Kidney glomerular epithelial cell (primary cell): ENCODE measurements around the gene WDFY3.
A peak's percentile ranks its signal among the peaks of the same experiment; 100 is the strongest.

ENCODE experiments used
- DNase-seq: peaks from one replicate; lab custom pipeline; 2025; lab: John Stamatoyannopoulos, UW

Gene WDFY3

DNA sequence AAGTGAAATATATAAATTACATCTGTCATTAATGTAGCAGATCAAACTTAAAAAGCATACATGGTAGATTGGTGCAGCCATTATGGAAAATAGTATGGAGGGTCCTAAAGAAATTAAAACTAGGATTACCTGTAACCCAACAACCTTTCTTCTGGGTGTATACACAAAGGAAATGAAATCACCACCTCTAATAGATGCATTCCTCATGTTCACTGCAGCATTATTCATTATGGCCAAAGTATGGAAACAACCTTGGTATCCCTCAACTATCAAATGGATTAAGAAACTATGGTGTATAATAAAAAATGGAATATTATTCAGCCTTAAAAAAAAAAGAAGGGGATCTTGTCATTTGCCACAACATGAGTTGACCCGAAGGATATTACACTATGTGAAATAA, 13.7 kb downstream of the WDFY3 start:
- no peak for DNase-seq

DNA sequence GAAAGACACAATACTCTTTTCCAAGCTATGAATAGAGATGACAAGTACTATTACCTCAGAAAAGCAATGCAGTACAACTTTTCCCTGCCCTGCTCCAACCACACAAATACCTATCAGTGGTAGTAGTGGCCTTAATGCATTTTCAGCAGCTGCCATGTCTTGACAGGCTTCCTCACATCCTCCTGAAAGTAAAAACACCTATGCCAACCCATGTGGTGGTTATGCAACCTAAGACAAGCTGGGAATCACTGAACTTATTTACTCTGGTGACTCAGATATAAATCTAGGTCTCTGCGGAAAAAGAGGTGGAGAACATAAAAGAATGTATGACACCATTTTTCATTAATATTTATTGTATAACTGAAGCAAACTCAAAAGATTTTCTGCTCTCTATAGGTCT, 14.5 kb downstream of the WDFY3 start:
- peak; percentile 84 for DNase-seq

DNA sequence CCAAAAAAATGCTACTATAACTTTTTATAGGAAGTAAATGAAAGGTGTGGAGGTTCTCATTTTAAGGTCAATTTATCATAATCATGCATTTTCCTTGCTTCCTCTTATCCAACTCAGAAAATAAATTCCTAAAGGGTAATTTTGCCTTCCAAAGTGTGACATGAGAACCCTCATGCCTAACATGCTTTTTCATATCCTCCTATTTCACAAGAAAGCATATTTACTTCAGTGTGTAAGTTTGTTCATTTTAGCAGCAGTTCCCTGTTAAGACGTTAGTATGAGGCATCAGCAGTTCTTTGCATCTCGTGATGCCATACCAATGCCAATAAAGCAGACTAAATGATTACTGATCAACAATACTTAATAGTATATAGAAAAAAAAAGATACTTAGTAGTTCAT, 18.4 kb downstream of the WDFY3 start:
- DNase-seq = no peak

DNA sequence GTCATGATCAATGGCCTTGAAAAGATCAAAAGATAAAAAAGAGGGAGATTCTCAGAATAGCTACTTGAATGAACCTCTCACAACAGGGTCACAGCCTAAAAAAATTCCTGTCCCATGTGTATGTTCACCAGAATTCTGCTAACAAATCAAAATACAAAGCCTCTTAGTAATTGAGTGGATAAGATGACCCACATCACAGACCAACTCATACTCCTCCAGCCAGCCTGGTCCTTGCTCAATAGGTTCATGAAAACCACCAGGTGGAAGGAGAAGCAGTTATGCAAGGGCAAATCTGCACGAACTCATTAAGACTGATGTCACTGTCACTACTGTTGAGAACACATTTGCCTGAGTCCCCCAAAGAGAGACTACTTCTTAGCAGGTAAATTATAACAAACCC, 21.5 kb downstream of the WDFY3 start:
- DNase-seq = no peak

DNA sequence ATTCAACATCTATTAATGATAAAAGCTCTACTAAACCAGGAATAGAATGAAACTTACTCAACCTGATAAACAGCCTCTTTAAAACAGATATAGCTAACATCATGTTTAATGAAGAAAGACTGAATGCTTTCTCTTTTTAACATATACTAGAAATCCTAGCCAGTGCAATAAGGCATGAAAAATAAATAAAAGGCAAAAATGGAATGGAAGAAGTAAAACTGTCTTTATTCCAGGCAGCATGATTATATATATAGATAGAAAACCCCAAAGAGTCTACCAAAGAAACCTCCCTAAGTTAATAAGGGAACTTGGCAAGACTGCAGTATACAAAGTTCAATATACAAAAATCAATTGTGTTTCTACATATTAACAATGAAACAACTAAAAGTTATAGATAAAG, 25.5 kb downstream of the WDFY3 start:
- DNase-seq = no peak

DNA sequence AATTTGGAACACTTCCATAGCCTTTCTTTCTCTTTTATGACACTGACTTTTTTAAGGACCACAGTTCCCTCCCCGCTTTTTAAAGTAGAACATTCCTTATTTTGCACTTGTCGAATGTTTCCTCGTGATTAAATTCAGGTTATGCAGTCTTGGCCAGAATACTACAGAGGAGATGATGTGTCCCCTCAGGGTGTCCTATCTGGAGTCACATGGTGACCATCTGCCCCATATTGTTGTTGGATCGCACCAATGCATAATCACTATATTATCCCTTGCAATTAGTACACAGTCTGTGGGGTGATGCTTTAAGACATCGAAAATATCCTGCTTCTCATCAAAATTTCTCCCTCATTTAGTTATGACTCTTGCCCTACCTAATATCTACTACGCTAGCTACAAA, 27.4 kb downstream of the WDFY3 start:
- no peak for DNase-seq

DNA sequence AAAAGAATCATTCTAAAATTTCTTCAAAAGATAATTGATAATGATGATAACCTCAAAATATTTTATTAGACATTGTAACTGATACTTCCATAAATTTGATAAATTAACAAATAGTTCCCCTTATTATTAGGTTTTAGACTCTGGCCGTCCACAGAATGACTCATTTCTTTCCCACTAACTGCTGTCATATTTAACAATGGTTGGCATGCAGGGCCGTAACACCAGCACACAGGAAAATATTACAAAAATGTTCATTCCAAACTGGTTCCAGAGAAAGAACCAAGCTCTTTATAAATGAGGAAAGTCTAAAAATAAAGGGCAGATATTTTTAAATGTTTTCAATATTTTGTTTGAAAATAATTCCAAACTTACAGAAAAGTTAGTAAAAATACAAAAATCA, 28.2 kb downstream of the WDFY3 start:
- DNase-seq = peak; percentile 71

DNA sequence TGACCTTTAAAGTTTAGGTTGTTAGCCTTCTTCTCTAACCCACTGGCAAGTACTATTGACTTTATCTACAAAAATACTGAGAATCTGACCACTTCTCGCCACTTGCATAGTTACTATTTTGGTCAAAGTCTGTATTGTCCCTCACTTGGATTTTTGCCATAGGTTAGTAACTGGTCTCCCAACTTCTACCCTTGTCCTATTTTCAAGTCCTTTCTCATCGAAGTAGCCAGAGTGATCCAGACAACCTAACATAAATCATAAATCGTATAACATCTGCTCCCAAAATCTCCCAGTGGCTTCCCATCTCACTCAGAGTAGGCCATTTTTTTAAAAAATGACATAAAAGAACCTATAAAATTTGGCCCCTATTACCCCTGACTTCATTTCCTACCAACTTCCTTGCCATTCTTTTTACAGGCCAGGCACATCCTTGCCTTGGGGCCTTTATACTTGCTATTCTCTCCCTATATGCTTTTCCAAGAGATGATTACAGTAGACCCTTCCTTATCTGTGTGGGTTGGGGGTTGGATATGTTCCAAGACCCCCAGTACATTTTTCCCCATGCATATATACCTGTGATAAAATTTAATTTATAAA, 29.0 kb downstream of the WDFY3 start:
- DNase-seq = no peak

DNA sequence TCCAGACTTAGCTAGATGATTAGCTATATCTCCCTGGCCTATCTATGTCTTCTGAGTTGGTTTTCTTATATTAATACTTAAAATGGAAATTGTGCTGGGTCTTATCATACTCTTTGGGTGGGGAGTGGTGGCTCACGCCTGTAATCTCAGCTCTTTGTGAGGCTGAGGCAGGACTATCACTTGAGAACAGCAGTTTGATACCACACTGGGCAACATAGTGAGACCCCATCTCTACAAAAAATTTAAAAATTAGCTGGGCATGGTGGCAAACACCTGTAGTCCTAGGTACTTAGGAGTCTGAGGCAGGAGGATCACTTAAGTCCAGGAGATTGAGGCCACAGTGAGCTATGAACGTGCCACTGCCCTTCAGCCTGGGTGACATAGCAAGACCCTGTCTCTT, 30.4 kb downstream of the WDFY3 start:
- no peak for DNase-seq

DNA sequence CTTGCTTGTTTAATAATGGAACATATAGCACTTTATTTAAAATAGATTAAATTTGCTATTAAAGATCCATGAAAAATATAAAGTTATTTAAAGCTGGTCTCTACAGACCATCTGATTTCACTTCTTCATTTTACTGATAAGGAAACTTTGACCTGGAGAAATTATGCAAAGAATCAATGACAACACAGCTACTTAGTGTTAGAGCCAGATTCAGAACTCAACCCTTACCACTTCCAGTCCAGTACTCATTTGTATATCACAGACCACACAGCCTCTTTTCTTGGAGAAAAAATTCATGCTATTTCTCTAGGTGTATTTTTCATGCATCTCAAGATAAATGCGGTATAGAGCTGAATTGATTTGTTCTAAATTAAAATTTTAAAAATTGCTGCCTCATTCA, 34.0 kb downstream of the WDFY3 start:
- DNase-seq = no peak

DNA sequence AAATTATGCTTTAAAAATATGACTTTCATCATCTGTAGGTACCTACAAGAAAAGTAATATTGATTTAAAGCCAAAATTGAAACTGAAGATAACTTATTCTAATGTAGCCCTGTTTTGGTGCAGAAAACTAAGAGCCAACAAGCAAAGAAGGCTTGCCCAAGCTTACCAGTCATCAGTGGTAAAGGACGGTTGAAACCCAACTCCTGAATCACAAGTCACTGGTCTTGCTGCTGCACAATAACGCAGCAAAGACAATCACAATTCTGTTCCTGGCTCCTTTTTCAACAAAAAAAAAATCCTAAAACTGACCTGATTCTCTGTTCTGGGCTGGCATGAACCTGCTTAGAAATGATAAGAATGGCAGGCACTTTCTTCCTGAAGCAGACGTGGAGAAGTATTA, 34.5 kb downstream of the WDFY3 start:
- no peak for DNase-seq

DNA sequence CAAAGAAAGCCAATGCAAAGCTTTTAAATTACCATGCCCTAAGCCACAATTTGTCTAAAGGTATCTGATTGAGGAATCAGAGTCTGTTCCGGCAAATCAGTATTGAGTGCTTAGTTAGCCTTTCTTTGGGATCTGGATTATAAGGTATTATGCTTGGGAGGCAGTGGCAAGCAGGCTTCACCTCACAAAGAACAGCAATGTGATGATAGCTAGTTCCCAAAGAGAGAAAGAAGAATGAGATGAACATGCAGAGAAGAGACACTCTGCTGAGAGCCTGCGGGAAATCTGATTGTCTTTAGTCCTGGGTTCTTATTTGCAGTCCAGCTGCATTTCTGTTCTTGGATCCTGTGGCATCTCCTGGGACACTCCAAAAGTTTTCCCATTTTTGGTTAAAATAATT, 35.2 kb downstream of the WDFY3 start:
- no peak for DNase-seq

DNA sequence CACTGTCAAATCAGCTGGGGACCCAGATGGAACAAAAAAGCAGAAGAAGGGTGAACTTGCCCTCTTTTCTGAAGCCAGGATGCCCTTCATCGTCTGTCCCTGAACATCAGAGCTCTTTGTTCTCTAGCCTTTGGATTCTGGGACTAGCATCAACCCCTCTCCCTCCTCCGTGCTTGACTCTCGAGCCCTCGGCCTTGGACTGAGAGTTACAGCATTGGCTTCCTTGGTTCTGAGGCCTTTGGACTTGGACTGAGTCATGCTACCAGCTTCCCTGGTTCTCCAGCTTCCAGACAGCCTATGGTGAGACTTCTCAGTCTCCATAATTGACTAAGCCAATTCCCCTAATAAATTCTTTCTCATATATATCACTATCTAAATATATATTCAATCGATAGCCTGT, 38.4 kb downstream of the WDFY3 start:
- DNase-seq = no peak

DNA sequence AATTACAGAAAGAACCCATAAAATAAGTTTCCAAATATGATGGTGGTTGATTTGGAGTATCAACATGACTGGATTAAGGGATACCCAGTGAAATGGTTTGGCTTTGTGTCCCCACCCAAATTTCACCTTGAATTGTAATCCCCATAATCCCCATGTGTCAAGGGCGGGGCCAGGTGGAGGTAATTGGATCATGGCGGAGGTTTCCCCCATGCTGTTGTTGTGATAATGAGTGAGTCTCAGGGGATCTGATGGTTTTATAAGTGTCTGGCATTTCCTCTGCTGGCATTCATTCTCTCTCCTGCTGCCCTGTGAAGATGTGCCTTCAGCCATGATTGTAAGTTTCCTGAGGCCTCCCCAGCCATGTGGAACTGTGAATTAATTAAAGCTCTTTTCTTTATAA, 39.1 kb downstream of the WDFY3 start:
- DNase-seq = no peak

DNA sequence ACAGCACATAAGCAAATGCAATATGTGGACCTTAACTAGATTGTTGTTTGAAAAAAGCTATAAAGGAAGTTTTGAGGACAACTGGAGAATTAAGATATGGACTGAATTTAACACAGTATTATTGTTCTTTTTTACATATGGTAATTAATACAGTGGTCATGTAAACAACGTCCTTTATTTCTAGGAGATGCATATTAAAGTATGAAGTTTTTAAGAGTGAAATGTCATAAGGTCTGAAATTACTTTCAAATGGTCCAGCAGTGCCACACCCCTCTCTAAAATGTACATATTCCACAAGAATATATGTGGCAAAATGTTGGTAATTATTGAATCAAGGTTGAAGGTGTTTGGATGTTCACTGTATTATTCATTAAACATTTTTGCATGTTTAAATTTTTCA, 40.9 kb downstream of the WDFY3 start:
- DNase-seq = no peak

DNA sequence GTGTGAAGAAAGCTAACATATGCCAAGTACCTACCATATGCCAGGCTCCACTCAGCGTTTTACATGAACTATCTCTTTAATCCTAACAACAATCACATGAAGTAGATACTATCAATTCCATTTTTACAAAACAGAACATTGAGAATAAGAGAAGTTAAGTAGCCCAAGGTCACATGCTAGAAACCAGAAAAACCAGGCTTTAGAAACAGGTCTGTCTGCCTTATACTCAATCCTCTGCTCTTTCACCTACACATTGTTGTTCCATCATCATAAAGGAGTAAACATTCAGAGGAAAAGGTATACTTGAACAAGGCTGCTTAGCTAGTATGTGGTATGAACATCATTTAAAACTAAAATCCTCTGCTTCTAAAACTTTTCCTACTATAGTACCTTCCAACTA, 42.1 kb downstream of the WDFY3 start:
- no peak for DNase-seq

DNA sequence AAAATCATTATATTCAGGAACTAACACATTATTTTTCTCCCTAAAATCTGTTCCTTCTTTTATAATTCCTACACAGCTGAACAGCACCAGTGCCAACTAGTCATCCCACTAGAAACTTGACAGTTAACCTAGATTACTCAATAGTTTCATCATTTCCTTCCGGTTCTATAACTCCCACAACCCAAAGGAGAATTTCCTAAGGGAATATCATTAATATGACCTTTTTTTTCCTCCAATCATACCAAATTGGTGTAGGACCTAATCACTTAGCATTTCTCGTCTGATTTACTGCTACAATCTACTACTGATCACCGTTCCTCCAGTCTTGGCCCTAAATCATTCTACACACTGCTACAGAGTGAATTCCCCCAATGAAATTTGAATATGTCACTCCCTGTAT, 45.9 kb downstream of the WDFY3 start:
- peak; percentile 38 for DNase-seq

DNA sequence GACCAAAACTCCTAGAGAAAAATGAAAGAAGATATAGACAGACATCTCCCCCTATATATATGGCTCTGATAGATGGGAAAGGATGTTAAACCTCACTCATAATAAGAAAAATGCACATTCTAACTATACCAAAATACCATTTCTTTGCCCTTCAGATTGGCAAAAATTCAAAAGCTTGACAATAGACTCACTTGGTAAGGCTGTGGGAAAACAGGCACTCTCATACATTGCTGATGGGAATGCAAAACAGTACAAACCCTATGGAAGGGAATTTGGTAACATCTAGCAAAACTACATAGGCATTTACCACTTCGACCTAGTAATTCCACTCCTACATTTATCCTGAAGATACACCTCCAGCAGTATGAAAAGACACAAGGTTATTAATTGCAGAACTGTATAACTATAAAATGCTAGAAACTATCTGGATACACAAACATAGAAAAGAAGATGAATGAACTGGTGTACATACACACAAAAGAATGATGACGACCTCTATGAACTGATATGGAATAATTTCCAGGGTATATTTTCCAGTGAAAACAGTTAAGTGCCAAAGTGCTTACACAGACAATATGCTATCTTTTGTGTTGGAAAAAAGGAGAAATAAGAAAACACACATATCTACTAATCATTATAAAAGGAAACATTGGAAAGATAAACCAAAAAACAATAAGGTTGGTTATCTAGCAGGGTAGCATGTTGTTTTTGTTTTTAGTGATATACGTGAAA, 48.5 kb downstream of the WDFY3 start:
- no peak for DNase-seq

DNA sequence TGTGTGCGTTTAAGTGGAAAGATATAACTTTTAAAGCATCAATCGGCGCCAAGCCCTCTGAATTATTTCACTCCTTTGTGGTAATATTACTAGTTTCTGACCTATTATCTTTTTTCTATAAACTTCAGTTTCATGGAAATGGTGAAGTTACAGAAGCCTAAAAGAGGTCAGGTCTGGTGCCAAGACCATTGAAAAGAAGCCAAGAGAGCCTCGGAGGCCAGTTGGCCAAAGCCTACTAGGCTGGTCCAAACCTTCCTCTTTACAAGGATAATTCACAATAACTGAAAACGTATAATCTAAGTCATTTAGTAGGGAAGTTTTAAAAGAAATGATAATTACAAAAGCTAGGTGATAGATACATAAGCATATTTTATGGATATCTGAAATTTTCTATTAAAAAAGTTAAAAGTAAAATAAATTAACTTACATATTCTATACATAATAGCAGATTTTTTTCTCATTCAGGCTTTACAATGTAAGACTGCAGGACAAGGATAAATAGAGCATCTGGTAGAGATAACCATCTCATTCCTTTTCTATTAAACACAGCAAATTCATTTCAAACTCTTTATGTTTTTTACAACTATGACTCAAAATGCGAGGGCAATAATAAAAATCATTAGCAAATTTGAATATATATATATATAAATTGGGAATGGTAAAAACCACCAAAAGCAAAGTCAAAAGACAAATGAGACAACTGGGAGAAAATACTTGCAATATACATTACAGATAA, 49.2 kb downstream of the WDFY3 start:
- DNase-seq = no peak

DNA sequence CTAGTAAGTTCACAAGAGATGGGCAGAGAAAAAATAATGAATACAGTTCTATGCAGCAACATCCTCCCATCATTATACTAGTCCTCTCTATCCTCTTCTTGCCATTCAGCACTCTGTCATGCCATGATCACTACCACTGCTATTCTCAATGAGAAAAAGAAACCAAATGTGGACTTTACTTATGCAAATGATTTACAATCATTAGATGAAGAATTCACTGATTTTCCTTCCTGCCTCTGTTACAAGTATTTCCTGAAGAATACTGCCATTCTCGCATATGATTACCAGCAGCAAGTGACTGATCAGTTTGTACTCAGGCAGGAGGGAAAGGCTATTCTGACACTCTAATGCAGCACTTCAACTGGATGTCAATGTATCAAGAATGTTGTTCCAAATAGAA, 50.3 kb downstream of the WDFY3 start:
- no peak for DNase-seq

DNA sequence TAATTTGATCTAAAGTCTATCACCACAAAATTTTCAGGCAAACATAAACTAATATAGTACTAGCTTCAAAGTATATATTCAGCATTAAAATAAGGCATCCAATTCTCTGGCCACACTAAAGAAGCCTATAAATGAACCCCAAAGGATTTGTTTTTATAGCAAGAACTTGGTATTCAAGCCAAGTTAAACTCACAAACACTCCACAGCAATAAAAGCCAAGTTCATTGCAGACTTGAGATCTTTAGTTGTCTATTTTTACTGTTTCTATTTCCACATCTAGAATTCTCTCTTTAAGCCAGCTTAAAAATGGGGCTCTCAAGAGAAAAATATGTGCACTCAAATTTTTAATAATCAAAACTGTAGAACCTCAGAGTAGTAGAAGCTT, 51.1 kb downstream of the WDFY3 start:
- DNase-seq = no peak

DNA sequence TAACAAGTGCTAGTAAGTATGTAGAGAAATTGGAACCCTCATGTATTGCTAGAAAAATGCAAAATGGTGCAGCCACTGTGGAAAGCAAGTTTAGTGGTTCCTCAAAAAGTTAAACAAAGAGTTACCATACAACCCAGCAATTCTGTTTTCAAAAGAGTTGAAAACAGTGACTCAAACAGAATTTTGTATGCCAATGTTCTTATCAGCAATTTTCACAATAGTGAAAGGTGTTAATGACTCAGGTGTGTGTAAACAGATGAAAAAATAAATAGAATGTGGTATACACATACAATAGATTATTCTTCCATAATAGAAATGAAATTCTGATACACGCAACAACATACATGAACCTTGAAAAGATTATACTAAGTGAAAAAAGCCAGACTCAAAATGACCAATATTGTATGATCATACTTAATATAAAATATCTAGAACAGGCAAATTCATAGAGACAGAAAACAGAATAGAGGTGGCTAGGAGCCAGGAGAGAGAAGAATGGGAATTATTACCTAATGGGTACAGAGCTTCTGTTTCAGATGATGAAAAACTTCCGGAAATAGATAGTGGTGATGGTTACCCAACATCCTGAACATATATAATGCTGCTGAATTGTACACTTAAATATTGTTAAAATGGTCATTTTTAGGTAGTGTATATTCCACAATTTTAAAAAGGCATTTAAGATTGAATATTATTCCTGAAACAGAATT, 51.6 kb downstream of the WDFY3 start:
- no peak for DNase-seq

DNA sequence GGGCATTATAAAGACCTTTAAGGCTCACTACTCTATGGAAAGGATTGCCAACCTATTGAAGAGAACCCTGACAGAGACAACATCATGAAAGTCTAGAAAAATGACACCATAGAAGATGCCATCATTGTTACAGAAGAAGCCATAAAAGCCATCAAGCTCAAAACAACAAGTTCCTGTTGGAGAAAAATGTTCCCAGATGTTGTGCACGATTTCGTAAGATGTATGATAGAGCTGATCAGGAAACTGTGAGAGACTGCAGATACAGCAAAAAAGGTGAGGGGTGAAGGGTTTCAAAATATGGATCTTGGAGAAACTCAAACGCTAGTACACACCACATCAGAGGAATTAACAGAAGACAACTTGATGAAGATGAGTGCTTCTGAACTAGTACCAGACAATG, 53.3 kb downstream of the WDFY3 start:
- no peak for DNase-seq
